GM18526 (cell line): Measurements from ENCODE around the gene GBA2.

ENCODE experiments used
- POLR2A ChIP-seq: IDR thresholded peaks from 3 replicates; pipeline ENCODE4 v1.6.1; 2011; ENCODE audit not compliant: insufficient read length; ENCODE audit errors: extremely low read depth

Gene GBA2

DNA sequence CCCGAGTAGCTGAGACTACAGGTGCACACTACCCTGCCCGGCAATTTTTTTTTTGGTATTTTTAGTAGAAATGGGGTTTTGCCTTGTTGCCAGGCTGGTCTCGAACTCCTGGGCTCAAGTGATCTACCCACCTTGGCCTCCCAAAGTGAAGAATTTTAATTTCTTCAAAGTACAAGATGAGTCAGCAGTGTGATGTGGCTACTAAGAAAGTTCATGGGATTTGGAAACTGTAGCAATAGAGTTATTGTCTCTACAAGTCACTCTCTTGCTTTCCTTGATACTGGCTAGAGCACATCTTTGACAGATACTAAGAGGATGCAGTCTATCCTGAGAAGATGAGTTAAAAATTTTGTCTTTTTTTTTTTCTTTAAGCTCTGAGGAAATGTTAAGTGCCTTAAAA, 14.9 kb downstream of the GBA2 start:
- no peak for TF ChIP-seq POLR2A

DNA sequence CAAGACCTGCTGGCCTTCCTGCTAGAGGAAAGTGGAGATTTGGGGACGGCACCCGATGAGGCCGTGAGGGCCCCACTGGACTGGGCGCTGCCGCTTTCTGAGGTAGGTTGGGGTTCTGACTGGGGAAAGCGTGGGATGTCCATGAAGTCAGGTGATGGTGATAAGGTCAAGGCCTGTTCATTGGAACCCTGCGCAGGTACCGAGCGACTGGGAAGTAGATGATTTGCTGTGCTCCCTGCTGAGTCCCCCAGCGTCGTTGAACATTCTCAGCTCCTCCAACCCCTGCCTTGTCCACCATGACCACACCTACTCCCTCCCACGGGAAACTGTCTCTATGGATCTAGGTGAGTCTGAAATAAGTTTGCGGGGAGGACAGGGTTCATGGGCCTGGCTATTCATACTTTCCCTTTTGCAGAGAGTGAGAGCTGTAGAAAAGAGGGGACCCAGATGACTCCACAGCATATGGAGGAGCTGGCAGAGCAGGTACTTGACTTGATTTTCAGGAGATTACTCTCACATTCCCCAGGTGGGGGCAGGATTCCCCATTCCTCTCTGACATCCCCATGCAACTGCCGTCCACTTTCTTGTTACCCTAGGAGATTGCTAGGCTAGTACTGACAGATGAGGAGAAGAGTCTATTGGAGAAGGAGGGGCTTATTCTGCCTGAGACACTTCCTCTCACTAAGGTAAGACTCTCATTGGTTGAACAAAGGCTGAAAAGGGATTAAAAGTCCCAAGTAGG, 16.1 kb downstream of the GBA2 start:
- TF ChIP-seq POLR2A: no peak

DNA sequence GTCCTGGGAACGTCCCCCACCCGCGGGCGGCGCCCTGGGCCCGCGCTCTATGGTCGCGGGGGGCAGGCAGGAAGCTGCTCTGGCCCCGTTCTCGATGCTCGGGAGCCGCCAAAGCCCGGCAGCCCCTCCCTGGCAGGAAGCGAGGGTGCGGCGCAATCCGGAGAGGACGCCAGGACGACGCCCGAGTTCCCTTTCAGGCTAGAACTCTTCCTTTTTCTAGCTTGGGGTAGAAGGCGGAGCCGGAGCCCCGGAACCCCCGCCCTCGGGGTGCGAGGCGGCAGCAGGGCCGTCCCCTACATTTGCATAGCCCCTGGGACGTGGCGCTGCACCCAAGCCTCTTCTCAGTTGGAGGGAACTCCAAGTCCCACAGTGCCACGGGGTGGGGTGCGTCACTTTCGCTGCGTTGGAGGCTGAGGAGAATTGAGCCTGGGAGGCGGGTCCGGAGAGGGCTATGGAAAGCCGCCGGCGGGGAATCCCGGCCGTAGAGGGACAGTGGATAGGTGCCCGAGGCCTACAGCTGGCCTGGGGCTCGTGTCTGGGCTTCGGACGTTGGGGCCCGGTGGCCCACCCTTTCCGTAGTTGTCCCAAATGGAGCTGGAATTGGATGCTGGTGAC, 16.7 kb downstream of the GBA2 start, which contains the start of the genes CREB3 and TLN1:
Gene CREB3, plus strand, starts transcription at position 482 of the 615 bp plus-strand sequence. Its CDS starts 107 bp downstream, at position 589.
Gene TLN1, minus strand, starts transcription at position 11 of the 615 bp plus-strand sequence. CDS start 6,501 bp downstream, outside the sequence.
- peak; percentile 88 for TF ChIP-seq POLR2A

DNA sequence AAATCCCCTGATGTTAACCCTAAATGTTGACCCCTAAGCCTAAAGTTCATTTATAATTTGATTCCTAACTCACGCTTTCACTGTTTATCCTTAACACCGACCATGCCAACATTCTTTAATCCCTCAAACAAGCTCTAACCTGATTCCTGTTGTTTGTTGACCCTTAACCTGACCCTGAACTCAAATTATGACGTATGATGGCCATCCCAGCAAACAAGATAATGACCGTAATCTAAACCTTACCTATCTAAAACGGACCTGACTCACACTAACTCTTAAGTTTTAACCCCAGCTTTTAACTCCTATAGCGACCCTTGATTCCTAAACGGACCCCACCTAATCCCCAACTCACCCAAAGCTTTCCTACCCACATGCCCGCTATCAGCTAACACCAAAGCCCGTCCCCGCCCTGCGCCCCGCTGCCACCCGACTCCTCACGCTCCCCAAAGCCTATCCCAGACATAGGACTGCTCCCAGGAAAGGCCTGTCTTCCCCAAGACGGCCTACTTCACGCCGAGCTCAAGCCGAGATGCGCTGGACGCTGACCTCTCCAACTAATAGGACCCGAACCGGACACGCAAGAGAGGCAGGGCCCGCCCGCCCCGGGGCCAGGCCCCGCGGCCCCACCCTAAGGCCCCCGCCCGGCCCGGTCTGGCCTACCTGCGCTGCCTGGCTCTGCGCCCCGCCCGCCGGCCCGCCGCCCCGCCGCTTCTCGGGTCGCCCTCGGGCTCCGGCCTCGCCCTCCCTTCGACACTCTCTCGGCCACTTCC, 17.4 kb downstream of the GBA2 start:
- TF ChIP-seq POLR2A: no peak

DNA sequence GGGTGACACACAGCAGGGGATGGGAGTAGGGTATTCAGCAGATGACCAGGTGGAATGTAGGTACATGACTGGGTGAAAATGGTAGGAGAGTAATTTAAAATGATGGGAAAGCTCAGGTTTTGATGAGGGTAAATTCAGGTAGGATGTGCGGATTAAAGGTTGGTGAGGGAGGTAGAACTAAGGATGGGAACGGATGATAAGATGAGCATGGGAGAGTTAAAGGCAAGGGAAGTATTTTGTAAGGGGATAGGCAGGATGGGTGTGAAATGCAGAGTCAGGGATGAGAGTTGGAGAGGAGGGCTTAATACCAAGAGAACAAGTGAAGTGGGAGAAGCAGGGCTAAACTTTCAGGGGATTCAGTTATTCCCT, 18.6 kb downstream of the GBA2 start:
- TF ChIP-seq POLR2A: no peak

DNA sequence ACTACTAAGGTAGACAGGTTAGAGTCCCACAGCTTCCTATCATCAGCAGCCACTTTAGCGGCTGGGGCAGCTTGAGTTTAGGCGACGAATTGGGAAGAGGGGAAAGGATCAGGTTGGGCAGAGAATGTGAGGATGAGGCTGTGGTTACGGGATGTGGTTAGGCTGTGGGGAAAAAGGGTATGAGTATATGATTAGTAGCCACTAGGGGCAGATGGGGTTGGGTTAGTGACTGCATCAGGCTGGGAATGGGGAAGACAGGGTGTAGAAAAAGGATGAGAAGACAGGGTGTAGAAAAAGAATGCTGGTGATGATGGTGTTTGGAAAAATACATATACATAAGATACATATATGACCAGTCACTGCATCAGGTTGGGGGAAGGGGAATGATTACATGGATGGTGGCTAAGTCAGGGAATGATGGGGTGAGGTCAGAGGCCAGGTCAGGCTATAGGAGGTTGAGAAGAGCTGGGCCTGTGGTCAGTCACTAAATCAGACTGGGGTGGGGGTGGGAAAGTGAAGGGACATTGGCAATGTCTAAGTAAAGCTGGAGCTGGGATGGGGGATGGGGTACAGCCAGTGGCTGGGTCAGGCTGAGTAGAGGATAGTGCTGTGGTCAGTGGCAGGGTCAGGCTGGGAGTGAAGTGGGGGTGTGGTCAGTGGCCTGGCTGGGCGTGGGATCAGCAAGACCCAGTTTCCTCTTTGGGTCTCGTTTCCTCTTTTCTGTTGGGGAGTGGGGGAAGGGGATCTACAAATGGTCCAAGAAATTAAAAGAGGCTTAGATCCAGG, 19.1 kb downstream of the GBA2 start:
- TF ChIP-seq POLR2A: no peak

DNA sequence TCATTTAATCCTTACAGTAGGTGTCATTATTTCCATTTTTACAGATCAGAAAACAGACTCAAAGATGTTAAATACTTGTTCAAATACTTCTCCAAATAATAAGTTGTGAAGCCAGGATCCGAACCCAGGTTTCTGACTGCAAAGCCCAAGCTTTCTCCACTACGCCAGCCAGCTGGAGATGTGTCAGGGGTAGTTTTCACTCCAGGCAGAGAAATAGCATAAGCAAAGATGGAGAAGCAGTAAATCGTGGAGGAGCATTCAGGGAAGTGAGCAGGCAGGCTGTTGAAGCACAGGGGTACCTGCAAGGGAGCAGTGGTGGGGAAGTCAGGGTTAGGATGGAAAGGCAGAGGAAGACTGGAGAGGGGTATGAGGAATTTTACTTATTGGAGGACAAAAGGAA, 19.9 kb downstream of the GBA2 start:
- TF ChIP-seq POLR2A: no peak

DNA sequence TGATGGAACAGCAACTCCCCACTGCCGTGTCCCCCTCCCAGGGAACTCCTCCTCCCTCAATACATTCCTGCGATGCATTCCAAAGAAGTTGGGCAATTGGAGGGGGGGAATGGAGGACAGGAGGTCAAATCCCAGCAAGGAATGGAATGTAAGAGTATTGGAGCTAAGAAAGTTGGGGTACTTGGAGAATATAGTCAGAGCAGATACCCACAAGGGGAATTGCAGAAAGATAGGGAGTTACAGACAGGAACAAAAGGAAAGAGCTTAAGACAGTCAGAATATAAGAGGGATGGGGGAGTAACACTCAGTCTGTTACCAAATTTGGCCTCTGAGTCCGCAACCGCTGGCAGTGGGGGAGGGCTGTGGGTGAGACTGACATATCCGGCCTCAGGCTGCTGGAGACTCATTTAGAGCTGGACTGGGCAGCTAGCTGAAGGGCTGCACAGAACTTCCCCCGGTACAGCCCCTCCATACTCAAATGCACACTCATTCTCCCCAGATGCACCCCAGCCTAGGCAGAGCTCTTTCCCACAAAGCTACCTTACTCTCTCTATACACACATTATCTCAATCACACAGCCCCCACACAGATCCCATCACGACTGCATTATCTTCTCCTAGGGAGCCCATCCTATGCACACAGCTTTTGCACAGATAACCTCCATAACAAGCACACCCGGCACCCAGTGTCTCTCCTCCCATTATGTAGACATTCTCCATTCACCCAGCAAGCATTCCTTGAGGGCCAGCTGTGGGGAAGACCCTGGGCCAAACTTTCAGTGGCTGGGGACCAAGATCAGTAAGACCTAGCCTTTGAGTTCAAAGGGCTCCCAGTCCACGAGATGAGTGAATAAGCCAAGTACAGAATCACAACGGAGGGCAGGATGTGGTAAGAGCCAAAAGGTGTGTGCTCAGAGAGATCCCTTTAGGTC, 20.7 kb downstream of the GBA2 start:
- TF ChIP-seq POLR2A: no peak

DNA sequence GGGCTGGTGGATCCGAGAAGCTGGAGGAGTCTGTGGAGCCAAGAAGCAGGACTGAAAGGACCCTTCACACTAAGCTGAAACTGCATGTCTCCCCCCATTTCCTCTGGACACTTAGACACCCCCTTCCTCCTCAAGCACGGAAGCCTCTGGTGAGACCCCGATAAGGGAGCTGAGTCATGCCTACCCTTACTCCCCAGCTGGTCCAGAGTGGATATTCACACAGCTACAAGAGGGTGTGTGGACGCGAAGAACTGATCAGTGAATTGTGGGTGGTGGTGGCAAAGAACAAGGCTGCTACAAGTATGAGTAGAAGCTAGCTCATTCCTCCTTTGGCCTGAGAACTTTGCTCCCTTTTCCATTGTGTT, 21.4 kb downstream of the GBA2 start:
- no peak for TF ChIP-seq POLR2A

DNA sequence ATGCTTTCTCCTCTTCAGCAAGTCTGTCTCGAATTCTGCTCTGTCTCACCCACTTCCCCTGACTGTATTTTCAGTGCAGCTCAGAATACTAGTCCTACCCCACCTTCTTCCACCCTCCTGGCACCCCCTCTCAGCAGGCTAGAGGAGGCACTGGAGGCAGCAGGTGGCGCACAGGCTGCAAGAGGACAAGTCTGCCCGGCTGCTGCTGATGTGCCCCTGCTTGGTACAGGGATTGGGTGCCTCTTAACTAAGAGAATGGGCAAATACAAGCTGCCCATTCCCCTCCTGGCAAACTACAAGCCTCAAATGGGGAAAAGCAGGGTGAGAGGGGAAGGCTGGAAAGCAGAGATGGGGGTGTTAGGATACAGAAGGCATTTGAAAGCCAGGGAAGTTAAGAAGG, 22.1 kb downstream of the GBA2 start:
- no peak for TF ChIP-seq POLR2A

DNA sequence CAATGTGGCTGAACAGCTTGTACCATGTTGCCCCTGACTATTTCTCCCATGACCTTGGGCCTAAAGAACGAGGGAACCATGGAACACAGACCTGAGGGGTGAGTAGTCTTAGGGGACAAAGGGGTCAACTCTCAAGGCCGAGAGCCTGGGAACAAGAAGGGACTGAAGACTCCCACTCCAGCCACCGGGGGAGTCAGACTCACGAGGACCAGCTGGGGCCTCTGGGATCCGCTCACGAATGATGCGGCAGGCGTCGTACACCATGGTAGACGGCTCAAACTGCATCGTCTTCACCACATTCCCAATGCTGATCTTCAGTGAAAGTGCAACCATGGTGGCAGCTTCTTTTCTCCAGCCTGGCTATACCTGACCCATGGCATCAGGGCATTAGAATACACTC, 23.7 kb downstream of the GBA2 start:
- no peak for TF ChIP-seq POLR2A

DNA sequence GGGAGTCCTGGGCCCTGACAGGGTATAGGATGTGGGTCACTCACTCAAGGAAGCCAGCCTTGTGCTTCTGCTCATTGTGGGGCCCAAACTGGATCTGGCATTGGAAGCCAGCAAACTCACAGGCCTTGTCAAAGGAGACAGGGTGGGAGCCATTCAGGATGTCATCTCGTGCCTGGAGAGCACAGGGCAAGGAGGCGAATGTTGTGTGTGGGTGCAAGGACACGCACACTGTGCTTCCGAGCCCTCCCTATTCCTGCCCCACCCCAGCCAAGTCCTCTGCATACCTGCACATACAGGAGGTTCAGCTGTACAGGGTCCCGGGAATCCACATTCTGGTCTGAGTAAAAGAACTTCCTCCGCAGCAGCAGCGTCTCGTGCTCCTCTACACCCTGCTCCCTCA, 25.1 kb downstream of the GBA2 start:
- no peak for TF ChIP-seq POLR2A

DNA sequence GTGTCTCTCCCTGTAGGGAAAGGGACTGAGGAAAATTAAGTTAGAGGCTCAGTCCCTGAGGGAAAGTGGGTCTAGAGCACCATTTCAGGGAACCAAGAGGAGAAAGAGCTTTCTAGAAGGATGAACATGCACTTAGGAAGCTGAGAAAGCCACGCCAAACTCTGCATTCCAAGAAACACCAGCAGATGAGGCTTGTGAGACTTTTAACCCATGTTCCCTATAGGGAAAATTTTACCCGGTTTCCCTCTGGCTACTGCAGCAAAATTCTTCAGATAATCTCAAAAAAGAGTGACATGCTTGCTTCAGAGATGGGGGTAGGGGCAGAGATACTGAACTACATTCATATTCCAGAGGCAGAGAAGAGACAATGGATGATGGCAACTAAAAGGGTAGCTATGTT, 25.6 kb downstream of the GBA2 start:
- no peak for TF ChIP-seq POLR2A

DNA sequence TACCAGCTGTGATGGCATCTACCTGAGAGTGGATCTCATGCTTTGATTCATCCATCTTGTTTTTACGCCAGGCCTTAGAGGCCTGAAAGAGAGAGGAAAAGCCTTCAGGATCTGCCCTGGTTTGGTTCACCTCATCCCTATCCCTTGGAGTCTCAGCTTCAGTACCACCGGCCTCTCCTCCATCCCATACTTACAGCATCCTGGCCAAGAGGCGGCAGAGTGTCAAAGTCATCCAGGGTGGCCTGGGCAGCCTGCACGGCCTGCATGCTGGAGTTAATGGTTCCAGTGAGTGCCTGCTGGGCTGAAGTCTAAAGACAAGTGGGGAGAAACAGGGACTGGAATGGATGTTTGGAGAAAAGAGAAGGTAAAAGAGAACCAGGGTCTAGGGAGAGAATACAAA, 29.5 kb downstream of the GBA2 start:
- no peak for TF ChIP-seq POLR2A
